ENCODE data around the gene SUSD6.
A peak's percentile ranks its signal among the peaks of the same experiment; 100 is the strongest.
"Not testable (repeated sequence)": the region's sequence is repeated elsewhere in the genome, so short reads cannot be mapped to it uniquely, and the experiment has no call there.

SUSD6 gene

DNA sequence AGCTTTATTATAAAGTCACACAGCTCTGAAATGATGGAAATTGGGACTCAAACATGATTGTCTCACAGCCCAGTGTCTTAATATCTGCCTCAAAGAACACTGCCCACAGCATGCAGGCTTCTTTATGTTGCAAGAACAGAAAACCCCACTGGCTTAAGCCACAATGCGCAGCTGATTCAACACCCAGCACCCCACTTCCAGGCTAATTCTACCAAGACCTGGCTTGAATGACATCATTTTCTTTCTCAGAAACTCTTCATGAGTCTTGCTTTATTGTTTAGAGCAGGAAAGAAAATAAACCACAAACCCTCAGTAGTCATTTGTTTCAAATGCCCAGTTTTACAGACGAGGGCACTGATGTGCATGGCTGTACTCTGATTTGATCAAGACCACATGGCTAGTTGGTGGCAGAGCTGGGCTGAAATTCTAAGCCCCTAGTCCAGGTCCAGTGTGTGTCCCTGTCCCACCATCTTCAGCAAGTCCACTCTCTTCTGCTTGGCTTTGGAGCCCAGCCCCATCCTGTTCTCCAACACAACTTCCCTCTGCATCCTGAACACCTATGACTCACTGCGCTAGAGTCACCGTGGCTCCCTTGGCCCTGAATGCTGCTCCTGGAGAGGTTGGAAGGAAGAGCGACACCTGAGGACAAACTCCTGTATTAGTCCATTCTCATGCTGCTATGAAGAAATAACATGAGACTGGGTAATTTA, 105.2 kb downstream of the SUSD6 start:
- no peak for DNase-seq

- not testable (repeated sequence) for DNase-seq
Measured at GRCh38 chr14:69718614-69719013, 107.2 kb downstream of the SUSD6 start.

- no peak for DNase-seq
Measured at GRCh38 chr14:69719501-69719951, 108.1 kb downstream of the SUSD6 start.

- no peak for DNase-seq
Measured at GRCh38 chr14:69720912-69721311, 109.5 kb downstream of the SUSD6 start.

DNA sequence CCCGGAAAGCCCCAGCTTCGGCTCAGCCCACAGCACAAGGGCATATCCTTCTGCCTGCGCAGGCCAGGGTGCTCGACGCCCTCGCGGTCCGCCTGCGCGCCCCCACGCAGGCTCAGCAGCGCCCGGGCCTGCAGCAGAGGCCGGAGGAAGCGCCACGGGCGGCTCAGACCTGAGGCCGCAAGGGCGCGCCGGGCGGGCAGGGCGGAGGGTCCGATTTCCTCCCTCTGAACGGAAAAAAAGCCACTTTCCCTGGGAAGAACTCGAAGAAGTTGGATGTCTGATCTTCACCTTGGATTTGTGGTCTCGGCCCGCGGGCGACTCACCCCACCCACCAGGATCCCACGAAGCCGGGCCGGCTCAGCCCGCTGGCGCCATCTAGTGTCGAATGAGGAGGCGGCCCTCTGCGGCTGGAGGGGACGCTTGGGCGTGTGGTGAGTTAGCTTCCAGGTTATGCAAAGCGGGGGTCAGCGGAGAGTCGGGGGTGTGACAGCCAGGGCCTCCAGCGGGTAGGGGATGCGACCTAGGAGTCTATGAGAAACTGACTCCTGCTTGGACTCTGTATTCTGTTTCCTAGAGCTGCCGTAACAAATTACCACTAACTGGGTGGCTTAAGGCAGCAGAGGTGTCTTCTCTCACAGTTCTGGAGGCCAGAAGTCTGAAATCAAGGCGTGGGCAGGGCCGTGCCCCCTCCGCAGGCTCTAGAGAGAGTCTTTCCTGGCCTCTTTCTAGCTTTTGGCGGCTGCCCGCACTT, 115.5 kb downstream of the SUSD6 start:
- peak; percentile 79 for DNase-seq

- DNase-seq, result no peak
Measured at GRCh38 chr14:69727860-69728259, 116.5 kb downstream of the SUSD6 start.

DNA sequence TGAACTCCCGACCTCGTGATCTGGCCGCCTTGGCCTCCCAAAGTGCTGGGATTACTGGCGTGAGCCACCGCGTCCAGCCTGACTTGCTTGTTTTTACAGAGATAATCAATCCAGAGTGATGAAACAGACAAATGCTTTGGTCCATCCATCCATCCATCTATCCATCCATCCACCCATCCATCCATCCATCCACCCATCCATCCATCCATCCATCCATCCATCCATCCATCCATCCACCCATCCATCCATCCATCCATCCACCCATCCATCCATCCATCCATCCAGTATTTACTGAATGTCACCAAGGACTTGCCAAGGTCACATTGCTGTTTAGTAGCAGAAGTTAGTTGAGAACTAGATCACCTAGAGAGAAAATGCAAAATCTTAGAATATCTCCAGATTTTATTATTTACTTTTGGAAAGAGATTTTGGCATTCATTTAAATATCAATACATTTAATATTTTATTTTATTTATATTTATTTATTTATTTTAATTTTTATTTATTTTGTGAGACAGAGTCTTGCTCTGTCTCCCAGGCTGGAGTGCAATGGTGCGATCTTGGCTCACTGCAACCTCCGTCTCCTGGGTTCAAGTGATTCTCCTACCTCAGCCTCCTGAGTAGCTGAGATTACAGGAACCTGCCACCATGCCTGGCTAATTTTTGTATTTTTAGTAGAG, 120.7 kb downstream of the SUSD6 start:
- not testable (repeated sequence) for DNase-seq

DNA sequence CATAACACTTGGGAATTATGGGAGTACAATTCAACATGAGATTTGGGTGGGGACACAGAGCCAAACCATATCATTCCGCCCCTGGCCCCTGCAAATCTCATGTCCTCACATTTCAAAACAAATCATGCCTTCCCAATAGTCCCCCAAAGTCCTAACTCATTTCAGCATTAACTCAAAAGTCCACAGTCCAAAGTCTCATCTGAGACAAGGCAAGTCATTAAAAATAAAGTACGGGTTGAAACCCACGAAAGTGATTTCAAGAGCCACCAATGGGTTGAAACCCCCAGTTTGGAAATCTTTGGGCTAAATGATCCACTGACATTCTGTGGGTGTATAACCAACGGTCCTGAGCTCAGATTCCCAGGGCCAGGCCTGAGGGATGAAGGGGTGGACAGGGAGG, 125.0 kb downstream of the SUSD6 start:
- DNase-seq, result not testable (repeated sequence)

DNA sequence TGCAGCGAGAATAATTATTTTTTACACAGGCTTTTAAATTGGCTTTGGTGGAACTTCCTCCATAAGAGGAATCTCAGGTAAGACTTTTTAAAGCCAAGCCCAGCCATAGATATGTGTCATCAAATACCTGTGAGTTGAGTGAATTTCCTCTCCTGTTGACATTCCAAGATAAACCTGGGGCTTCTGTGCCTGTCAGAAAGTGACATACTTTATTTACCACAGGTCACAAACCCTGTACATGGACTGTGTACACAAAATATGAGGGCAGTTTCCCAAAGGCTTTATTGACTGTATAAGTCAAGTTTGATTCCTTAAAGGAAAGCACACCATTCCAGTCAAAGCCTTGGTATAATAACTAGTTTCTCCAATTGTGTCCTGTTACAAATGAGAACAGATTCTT, 129.7 kb downstream of the SUSD6 start:
- DNase-seq, result no peak

DNA sequence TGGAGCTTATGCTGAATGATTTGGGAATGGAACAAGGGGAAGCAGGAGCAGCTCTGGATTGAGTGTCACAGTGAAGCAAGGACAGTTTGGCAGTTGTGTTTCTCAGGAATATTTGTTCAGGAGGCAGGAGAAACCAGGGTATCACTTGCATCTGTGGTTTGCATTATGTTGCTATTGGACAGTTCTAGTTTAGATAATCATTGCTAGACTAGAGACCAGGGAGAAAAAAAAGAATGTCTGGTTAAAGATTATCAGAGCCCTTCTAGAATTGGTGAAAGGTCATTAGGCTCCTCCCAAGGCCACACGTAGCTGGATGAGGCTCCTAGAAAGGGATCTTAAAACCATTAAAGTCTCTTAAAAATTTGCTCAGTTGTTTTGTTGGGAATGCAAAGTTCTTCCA, 138.6 kb downstream of the SUSD6 start:
- no peak for DNase-seq

DNA sequence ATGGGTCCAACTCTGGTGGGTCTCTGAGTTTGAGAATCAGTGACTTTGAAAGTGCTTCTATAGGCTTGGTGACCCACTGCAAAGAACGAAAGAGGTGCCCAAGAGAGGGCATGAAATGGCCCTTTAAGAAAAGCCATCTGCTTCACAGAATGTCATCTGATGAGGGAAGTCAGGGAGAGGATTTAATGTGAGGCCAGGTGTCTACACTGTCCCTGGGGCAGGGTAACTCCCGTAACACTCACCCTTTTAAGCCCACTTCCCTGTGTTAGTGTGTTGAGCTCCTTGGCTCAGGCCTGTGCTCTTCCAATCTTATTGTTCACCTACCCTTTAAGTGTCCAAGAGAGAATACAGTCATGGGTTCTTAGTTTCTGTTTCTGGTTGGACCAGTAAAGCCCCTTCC, 139.1 kb downstream of the SUSD6 start:
- DNase-seq, result no peak

- DNase-seq, result no peak
Measured at GRCh38 chr14:69752773-69753172, 141.4 kb downstream of the SUSD6 start.

DNA sequence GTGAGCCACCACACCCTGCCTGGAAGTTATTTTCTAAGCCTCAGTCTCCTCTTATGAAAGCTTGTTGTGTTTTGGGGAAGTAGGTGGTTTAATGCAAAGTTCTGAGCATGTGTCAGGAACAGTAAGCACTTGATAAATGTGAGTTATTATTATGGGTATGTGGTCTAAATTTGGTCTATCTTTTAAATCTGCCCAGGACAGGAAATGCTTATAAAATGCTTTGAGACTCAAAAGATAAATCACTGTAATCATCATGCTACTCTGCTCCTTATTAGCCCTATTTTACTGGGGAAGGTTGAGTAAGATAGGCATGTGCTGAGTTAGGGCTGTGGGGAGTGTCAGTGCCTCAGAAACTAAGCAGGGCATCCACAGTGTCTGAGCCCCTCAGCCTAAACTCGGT, 142.5 kb downstream of the SUSD6 start:
- no peak for DNase-seq

DNA sequence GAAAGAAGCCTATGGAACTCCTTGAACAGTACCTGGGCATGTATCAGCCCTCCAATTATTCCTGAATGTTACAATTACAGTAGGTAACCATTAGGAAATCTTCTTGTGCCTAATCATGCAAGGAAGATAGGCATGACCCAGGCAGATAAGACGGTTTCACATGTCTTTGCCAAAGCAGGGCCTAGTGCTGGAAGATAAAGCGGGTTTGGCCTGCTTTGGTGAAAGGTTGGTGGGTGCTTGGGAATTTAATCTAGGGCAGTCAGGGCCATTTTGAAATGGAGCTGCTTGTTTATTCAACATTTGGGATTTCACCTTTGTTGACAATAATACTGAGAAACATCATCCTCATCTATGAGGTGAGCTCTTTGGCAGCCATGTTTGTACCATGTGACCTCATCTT, 143.1 kb downstream of the SUSD6 start:
- no peak for DNase-seq

GRCh38 chr14:69755296-69755695, 143.9 kb downstream of the SUSD6 start:
- DNase-seq, result no peak

DNA sequence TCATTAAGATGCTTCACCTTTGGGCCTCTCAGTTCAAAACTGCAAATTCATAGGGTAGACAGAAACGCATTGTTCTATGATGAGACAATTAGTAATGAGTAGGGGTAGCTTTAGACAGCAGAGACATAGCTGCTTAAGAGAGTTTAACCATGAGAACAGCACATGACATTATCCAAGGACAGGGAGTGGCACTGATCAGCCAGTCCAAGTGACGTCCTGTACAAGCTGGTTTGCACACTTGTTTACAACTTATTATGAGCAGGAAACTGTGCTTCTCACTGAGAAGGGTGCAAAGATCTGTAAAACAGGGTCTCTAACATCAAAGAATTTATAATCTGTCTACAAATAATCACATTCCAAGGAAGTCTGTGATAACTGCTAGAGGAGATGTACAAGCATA, 144.4 kb downstream of the SUSD6 start:
- DNase-seq, result no peak

- DNase-seq, result no peak
Measured at GRCh38 chr14:69756298-69756697, 144.9 kb downstream of the SUSD6 start.

DNA sequence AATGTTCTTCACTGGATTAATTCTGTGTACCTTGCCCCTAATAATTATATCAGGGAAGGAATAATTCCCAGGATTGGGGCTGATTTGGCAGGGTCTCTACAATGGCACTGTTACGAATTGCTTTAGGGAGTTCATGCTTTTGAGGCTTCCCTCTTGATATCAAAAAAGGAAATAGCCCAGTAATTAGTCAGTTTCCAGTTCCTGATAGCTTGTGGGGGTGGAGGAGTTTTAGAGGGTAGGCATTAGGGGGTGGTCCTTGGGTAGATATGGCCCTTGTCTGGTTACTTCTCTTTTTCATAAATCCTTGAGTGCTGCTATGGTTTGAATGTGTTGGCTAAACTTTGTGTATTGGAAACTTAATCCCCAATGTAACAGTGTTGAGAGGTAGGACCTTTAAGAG, 149.4 kb downstream of the SUSD6 start:
- DNase-seq, result no peak

- no peak for DNase-seq
Measured at GRCh38 chr14:69763761-69764510, 152.5 kb downstream of the SUSD6 start.
